ENCODE data around the gene ASPDH.
"Not testable (repeated sequence)": the region's sequence is repeated elsewhere in the genome, so short reads cannot be mapped to it uniquely, and the experiment has no call there.

The ASPDH gene

GRCh38 chr19:50478901-50479715 is 34.6 kb downstream of the ASPDH start:
- DNase-seq (ENCODE audit: low read depth): no peak

- no peak for DNase-seq (ENCODE audit: low read depth)
Observed at GRCh38 chr19:50477751-50478515, 35.8 kb downstream of the ASPDH start.

GRCh38 chr19:50476907-50477238 is 36.8 kb downstream of the ASPDH start:
- no peak for DNase-seq (ENCODE audit: low read depth)

GRCh38 chr19:50476224-50476906 is 37.3 kb downstream of the ASPDH start, which contains the start of the genes EMC10 and GARIN5A:
EMC10 (plus strand) TSS chr19:50476507; CDS start chr19:50476545, 38 bp downstream.
GARIN5A (minus strand) TSS chr19:50476848; CDS start chr19:50476388, 460 bp downstream.
- peak; percentile 83 for DNase-seq (ENCODE audit: low read depth)

- no peak for DNase-seq (ENCODE audit: low read depth)
Observed at GRCh38 chr19:50475736-50476223, 37.9 kb downstream of the ASPDH start.

- DNase-seq (ENCODE audit: low read depth): no peak
Observed at GRCh38 chr19:50475101-50475568, 38.6 kb downstream of the ASPDH start.

GRCh38 chr19:50473336-50473735 is 40.4 kb downstream of the ASPDH start:
- DNase-seq (ENCODE audit: low read depth): not testable (repeated sequence)

- no peak for DNase-seq (ENCODE audit: low read depth)
Observed at GRCh38 chr19:50468818-50469217, 44.9 kb downstream of the ASPDH start.

- no peak for DNase-seq (ENCODE audit: low read depth)
Observed at GRCh38 chr19:50467566-50467965, 46.1 kb downstream of the ASPDH start.

- no peak for DNase-seq (ENCODE audit: low read depth)
Observed at GRCh38 chr19:50466706-50467039, 47.0 kb downstream of the ASPDH start.

GRCh38 chr19:50465986-50466705 is 47.6 kb downstream of the ASPDH start:
- no peak for DNase-seq (ENCODE audit: low read depth)

GRCh38 chr19:50465000-50465399 is 48.7 kb downstream of the ASPDH start:
- DNase-seq (ENCODE audit: low read depth): no peak

- DNase-seq (ENCODE audit: low read depth): no peak
Observed at GRCh38 chr19:50464348-50464747, 49.4 kb downstream of the ASPDH start.

GRCh38 chr19:50462970-50463369 is 50.7 kb downstream of the ASPDH start:
- no peak for DNase-seq (ENCODE audit: low read depth)

Measured in stimulated activated CD8-positive, alpha-beta memory T cell treated with anti-CD3 and anti-CD28 coated beads, Interleukin-7, amount 100 ng/mL, for 24 hours (primary cell).